ENCODE data around the gene BAIAP3.

GRCh38 chr16:1293921-1294656 is 39.4 kb upstream of the BAIAP3 start:
- TF ChIP-seq CTCF (IDR thresholded peaks at IDR 0.05; ENCODE audit: low read depth, low read length, poor library complexity, severe bottlenecking), result no peak
- TF ChIP-seq EZH2phosphoT487 (IDR thresholded peaks at IDR 0.05; ENCODE audit: borderline replicate concordance, low read length), result no peak

Measured in DOHH2 (cell line).